ENCODE data around the gene NDUFA12. TPM values are rescaled to one million over a fixed set of nuclear protein-coding genes. Genes with fewer than 3 reads are reported as not detected.

Gene NDUFA12
- total RNA-seq, 2 experiments from 2014 or later, result 155 to 167 TPM

DNA sequence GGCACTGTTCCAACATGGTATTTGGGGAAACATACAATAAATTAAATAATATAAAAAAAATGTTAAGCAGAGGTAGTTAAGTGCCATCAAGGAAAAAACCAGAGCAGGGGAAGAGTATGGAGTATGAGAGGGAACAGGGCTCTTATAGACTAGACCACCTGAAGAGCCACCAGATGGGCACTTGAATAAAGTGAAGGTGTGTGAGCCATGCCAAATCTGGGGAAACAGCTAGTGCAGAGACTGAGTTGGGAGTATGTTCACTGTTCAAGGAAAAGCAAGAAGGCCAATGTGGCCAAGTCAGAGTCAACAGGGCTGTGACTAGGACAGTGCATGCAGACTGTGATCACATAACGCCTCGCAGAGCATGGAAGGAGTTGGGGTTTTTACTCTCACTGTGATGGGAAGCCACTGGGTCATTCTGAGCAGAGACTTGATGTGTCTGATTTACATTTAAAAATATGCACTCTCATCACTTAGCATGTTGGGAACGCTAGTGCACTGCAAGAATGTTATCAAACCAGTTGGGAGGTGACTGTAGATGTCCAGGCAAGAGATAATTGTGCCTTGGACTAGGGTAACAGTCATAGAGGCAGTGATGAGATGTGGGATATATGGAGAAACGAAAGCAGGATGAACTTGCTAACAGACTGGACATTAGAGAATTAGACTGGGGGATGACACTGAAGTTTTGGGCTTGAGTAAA lies 25.6 kb downstream of the NDUFA12 start:
- Mint-ChIP-seq H3K4me3 (no peak overlapping the region), H3K4me1 (peaks cover 9% of the 10 kb centered on the region), H3K27ac (no peak overlapping the region), H3K9me3 (no peaks in the 10 kb centered on the region), H3K27me3 (no peaks in the 10 kb centered on the region), H3K36me3 (ENCODE audit: low read depth) (peaks cover 21% of the 10 kb centered on the region)
- ChIA-PET CTCF (no interaction called here), POLR2A (interaction anchor here (1.8 kb wide), 1 partner anchor 26 kb away, joined by 4 read pairs; the partner anchor contains the start of gene NDUFA12)
- no peak for DNase-seq

GRCh38 chr12:94973221-94973620 lies 30.3 kb downstream of the NDUFA12 start:
- ChIA-PET CTCF (interaction anchor here (1.3 to 1.4 kb wide), 2 partner anchors 18 to 100 kb away, joined by 3 to 7 read pairs; partner anchors contain the start of gene NR2C1), POLR2A (no interaction called here)
- no peaks in the 10 kb centered on the region for H3K27me3 Mint-ChIP-seq
- no peak overlapping the region for H3K27ac Mint-ChIP-seq
- peaks cover 33% of the 10 kb centered on the region for H3K36me3 Mint-ChIP-seq (ENCODE audit: low read depth)
- no peaks in the 10 kb centered on the region for H3K4me1 Mint-ChIP-seq
- no peak overlapping the region for H3K4me3 Mint-ChIP-seq
- DNase-seq, result no peak
- no peaks in the 10 kb centered on the region for H3K9me3 Mint-ChIP-seq

DNA sequence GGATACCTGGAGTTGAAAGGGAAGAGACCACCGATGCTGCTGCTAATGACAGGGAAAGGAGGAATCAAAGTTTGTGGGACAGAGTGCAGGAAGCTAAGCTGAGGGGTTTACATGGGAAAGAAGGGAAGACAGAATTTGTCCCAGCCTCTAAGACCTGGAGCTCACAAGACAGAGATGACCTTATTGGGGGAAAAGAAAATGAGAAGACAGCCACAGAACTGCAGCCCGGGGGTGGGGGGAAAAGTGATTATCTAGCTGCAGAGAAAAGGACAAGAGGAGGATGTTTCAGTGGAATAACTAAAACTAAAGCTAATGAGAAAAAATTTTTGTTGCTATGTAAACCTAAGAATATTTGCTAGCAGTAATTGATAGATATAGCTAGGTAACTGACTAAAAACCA lies 30.7 kb downstream of the NDUFA12 start:
- Mint-ChIP-seq H3K27me3 (no peaks in the 10 kb centered on the region), H3K4me1 (no peaks in the 10 kb centered on the region), H3K27ac (no peak overlapping the region), H3K36me3 (ENCODE audit: low read depth) (peaks cover 33% of the 10 kb centered on the region), H3K9me3 (no peaks in the 10 kb centered on the region), H3K4me3 (no peak overlapping the region)
- CTCF ChIA-PET, result interaction anchor here (0.6 to 1.4 kb wide), 3 partner anchors 18 to 101 kb away, joined by 3 to 7 read pairs (median 3); partner anchors contain the start of gene NR2C1
- DNase-seq, result no peak
- POLR2A ChIA-PET, result no interaction called here

- Mint-ChIP-seq H3K4me3 (no peak overlapping the region), H3K27ac (no peak overlapping the region), H3K27me3 (no peaks in the 10 kb centered on the region), H3K9me3 (no peaks in the 10 kb centered on the region), H3K36me3 (ENCODE audit: low read depth) (peaks cover 33% of the 10 kb centered on the region), H3K4me1 (no peaks in the 10 kb centered on the region)
- POLR2A ChIA-PET, result no interaction called here
- no peak for DNase-seq
- CTCF ChIA-PET, result interaction anchor here (1.4 kb wide), 1 partner anchor 17 kb away, joined by 7 read pairs; no protein-coding TSS in a partner anchor
These were observed 31.6 kb downstream of the NDUFA12 start for GRCh38 chr12:94971923-94972322.

GRCh38 chr12:94970560-94970959 lies 32.9 kb downstream of the NDUFA12 start:
- DNase-seq, result no peak
- ChIA-PET POLR2A (interaction anchor here (1.0 kb wide), 1 partner anchor 19 kb away, joined by 3 read pairs; no protein-coding TSS in a partner anchor), CTCF (no interaction called here)
- Mint-ChIP-seq H3K4me3 (no peak overlapping the region), H3K36me3 (ENCODE audit: low read depth) (peaks cover 31% of the 10 kb centered on the region), H3K27me3 (no peaks in the 10 kb centered on the region), H3K4me1 (no peaks in the 10 kb centered on the region), H3K27ac (no peak overlapping the region), H3K9me3 (no peaks in the 10 kb centered on the region)

- Mint-ChIP-seq H3K36me3 (ENCODE audit: low read depth) (peaks cover 25% of the 10 kb centered on the region), H3K27ac (no peak overlapping the region), H3K27me3 (no peaks in the 10 kb centered on the region), H3K4me3 (no peak overlapping the region), H3K9me3 (no peaks in the 10 kb centered on the region), H3K4me1 (no peaks in the 10 kb centered on the region)
- ChIA-PET POLR2A (interaction anchor here (0.6 kb wide), 1 partner anchor 34 kb away, joined by 3 read pairs; the partner anchor contains the start of gene NDUFA12), CTCF (interaction anchor here (0.6 kb wide), 1 partner anchor 91 kb away, joined by 4 read pairs; no protein-coding TSS in a partner anchor)
- no peak for DNase-seq
These were observed 34.1 kb downstream of the NDUFA12 start for GRCh38 chr12:94969424-94969823.

- no peaks in the 10 kb centered on the region for H3K9me3 Mint-ChIP-seq
These were observed 37.4 kb downstream of the NDUFA12 start for GRCh38 chr12:94965982-94966630.

DNA sequence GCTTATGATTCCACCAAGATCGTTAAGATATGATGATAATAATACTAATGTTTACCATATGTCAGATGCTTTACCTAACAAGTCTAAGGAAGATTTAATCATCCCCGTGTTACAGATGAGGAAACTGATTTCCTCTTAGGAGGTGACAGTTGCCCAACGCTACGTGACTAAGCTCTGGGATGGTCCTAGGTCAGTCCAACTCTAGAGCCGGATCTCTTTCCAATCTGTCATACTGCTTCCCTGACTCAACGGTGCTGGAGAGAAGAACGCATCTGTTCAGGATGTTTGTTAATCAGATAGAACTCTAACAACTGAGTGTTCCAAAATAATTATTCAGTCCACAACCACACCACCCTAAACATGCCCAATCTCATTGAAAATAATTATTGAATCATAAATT lies 39.8 kb downstream of the NDUFA12 start:
- Mint-ChIP-seq H3K4me1 (no peaks in the 10 kb centered on the region), H3K36me3 (ENCODE audit: low read depth) (no peaks in the 10 kb centered on the region), H3K4me3 (no peak overlapping the region), H3K9me3 (no peaks in the 10 kb centered on the region), H3K27ac (no peak overlapping the region), H3K27me3 (peaks cover 2% of the 10 kb centered on the region)
- DNase-seq, result no peak
- ChIA-PET CTCF (no interaction called here), POLR2A (no interaction called here)

More at GRCh38 chr12:94965982-94966630, 37.4 kb downstream of the NDUFA12 start:
- no peak overlapping the region for H3K27ac Mint-ChIP-seq
- no peaks in the 10 kb centered on the region for H3K4me1 Mint-ChIP-seq
- no peak overlapping the region for H3K4me3 Mint-ChIP-seq
- peaks cover 10% of the 10 kb centered on the region for H3K36me3 Mint-ChIP-seq (ENCODE audit: low read depth)
- no peaks in the 10 kb centered on the region for H3K27me3 Mint-ChIP-seq
- POLR2A ChIA-PET, result no interaction called here
- CTCF ChIA-PET, result interaction anchor here (0.7 kb wide), 1 partner anchor 107 kb away, joined by 3 read pairs; the partner anchor contains the start of gene NR2C1
- DNase-seq, result no peak

- Mint-ChIP-seq H3K9me3 (no peaks in the 10 kb centered on the region), H3K27me3 (peaks cover 2% of the 10 kb centered on the region), H3K4me3 (no peak overlapping the region), H3K27ac (no peak overlapping the region), H3K36me3 (ENCODE audit: low read depth) (no peaks in the 10 kb centered on the region), H3K4me1 (no peaks in the 10 kb centered on the region)
- ChIA-PET POLR2A (no interaction called here), CTCF (no interaction called here)
- DNase-seq, result no peak
These were observed 40.8 kb downstream of the NDUFA12 start for GRCh38 chr12:94962670-94963069.

DNA sequence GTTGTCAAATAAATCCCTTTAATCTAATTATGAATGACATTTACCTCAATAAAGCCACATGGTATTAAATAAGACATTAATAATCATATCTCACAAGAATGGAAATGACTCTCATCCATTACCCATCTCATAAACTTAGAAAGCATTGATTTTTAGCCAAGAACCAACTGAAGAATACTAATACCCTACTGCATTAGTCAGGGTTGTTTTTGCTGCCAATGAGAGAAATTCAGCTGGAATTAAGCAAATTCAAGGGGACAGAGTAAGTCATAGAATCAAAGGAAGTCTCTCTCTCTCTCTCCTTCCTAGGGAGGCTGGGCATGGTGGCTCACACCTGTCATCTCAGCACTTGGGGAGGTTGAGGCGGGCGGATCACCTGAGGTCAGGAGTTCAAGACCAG lies 41.6 kb downstream of the NDUFA12 start:
- ChIA-PET CTCF (interaction anchor here (0.7 kb wide), 1 partner anchor 82 kb away, joined by 4 read pairs; no protein-coding TSS in a partner anchor), POLR2A (no interaction called here)
- H3K27me3 Mint-ChIP-seq, result peaks cover 2% of the 10 kb centered on the region
- no peak overlapping the region for H3K27ac Mint-ChIP-seq
- H3K9me3 Mint-ChIP-seq, result no peaks in the 10 kb centered on the region
- H3K4me1 Mint-ChIP-seq, result no peaks in the 10 kb centered on the region
- H3K36me3 Mint-ChIP-seq (ENCODE audit: low read depth), result no peaks in the 10 kb centered on the region
- no peak for DNase-seq
- no peak overlapping the region for H3K4me3 Mint-ChIP-seq

DNA sequence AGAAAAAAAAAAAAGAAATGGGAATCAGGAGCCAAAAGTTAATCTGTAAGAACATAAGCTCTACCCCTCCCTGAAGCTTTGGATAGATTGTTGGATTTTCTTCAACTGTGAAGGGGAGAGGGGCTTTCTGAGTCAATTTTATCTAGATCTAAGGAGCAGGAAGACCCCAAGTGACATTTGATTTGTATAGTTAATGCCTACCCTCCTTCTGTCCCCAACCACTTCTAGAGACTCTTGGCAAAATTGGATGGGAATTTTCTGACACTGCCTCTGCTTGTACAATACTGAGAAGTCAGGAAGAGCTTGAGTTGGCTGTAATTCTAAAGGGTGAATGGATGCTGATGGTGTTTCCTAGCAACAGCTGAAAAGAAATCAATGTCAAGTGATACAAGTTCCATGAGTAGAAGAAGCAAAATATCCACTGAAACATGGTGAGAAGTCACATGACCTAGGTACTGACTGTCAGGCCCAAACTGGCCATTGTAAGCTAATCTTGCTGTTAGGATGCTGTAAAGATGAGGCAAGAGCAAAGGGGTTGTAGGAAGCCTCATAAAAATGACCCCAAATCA lies 42.2 kb downstream of the NDUFA12 start:
- POLR2A ChIA-PET, result no interaction called here
- CTCF ChIA-PET, result no interaction called here

GRCh38 chr12:94957006-94957405 lies 46.5 kb downstream of the NDUFA12 start:
- H3K9me3 Mint-ChIP-seq, result no peaks in the 10 kb centered on the region
- DNase-seq, result no peak
- H3K36me3 Mint-ChIP-seq (ENCODE audit: low read depth), result no peaks in the 10 kb centered on the region
- H3K4me1 Mint-ChIP-seq, result peaks cover 6% of the 10 kb centered on the region
- CTCF ChIA-PET, result no interaction called here
- H3K27ac Mint-ChIP-seq, result no peak overlapping the region
- H3K27me3 Mint-ChIP-seq, result peaks cover 21% of the 10 kb centered on the region
- POLR2A ChIA-PET, result interaction anchor here (0.7 kb wide), 1 partner anchor 17 kb away, joined by 4 read pairs; no protein-coding TSS in a partner anchor
- H3K4me3 Mint-ChIP-seq, result no peak overlapping the region

More for the DNA sequence above, 42.2 kb downstream of the NDUFA12 start:
- no peak overlapping the region for H3K27ac Mint-ChIP-seq
- no peak overlapping the region for H3K4me3 Mint-ChIP-seq
- DNase-seq, result no peak
- H3K36me3 Mint-ChIP-seq (ENCODE audit: low read depth), result no peaks in the 10 kb centered on the region
- H3K9me3 Mint-ChIP-seq, result no peaks in the 10 kb centered on the region
- H3K27me3 Mint-ChIP-seq, result peaks cover 5% of the 10 kb centered on the region
- no peaks in the 10 kb centered on the region for H3K4me1 Mint-ChIP-seq

DNA sequence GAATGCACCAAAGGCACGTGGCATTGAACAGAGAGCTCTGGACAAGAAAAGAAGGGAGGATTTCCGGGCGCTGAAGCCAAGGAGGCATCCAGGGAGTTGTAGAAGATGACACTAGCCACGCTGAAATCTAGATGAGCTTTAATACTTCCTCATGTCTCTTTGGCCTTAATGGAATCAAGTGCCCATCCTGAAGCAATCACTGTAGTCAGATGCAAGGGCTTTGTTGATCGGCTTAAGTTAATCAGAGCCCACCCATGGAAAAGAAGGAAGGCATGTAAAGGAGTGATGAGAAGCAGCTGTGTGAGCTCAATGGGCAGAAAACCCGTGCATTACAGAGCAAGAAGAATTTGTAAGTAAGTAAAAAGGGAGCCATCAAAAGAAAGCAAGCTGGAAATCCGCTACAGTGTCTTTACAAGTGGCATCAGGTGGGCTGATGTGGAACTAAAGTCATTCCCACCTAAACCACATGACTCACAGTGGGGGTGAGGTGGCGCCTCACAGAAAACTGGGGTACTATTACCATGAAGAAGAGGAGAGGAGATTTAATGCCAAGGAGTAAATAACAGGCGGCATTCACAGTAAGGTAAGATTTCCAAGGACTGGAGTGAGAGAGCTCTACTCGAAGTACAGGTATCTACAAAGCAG lies 48.4 kb downstream of the NDUFA12 start:
- no peaks in the 10 kb centered on the region for H3K36me3 Mint-ChIP-seq (ENCODE audit: low read depth)
- H3K9me3 Mint-ChIP-seq, result no peaks in the 10 kb centered on the region
- peaks cover 21% of the 10 kb centered on the region for H3K27me3 Mint-ChIP-seq
- CTCF ChIA-PET, result interaction anchor here (1.0 kb wide), 1 partner anchor 17 kb away, joined by 7 read pairs; no protein-coding TSS in a partner anchor
- POLR2A ChIA-PET, result no interaction called here
- no peak overlapping the region for H3K27ac Mint-ChIP-seq
- H3K4me3 Mint-ChIP-seq, result no peak overlapping the region
- DNase-seq, result no peak
- H3K4me1 Mint-ChIP-seq, result peaks cover 10% of the 10 kb centered on the region

All from activated CD4-positive, alpha-beta memory T cell treated with anti-CD3 and anti-CD28 coated beads, Interleukin-2, amount 10 ng/mL, durations not matched to agents 7 days and 5 days (primary cell).